GM12874 (cell line): ENCODE results near the gene ENO2.

Experiments used
- TF ChIP-seq, protein P1 (sequence below): IDR thresholded peaks from 2 replicates; pipeline ENCODE4 v1.5.1; 2011; ENCODE audit warnings: low read depth, mild to moderate bottlenecking, control low read depth, low read length, moderate library complexity; ENCODE audit not compliant: insufficient read depth

The ENO2 gene

DNA sequence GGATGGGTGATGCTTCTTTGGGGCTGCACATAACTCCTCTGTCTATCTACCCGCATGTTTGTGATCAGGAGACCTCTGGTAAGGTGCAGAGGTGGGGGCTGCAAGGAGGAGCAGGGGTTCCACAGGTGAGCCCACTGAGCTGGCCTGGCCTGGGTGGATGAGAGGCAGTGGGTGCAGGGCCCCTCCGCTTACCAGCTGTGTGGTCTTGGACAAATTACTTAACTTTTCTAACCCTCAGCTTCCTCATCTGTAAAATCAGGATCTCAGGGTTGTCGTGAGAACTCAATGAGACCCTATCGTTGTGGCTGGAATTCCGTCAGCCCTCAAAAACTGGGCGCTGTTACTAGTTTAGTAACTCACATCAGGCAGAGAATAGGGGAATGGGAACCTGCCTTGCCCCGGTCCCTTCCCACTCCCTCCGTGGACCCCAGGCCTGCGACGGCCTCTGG lies 44.3 kb downstream of the ENO2 start:
- TF ChIP-seq, protein P1, sequence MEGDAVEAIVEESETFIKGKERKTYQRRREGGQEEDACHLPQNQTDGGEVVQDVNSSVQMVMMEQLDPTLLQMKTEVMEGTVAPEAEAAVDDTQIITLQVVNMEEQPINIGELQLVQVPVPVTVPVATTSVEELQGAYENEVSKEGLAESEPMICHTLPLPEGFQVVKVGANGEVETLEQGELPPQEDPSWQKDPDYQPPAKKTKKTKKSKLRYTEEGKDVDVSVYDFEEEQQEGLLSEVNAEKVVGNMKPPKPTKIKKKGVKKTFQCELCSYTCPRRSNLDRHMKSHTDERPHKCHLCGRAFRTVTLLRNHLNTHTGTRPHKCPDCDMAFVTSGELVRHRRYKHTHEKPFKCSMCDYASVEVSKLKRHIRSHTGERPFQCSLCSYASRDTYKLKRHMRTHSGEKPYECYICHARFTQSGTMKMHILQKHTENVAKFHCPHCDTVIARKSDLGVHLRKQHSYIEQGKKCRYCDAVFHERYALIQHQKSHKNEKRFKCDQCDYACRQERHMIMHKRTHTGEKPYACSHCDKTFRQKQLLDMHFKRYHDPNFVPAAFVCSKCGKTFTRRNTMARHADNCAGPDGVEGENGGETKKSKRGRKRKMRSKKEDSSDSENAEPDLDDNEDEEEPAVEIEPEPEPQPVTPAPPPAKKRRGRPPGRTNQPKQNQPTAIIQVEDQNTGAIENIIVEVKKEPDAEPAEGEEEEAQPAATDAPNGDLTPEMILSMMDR: no peak

DNA sequence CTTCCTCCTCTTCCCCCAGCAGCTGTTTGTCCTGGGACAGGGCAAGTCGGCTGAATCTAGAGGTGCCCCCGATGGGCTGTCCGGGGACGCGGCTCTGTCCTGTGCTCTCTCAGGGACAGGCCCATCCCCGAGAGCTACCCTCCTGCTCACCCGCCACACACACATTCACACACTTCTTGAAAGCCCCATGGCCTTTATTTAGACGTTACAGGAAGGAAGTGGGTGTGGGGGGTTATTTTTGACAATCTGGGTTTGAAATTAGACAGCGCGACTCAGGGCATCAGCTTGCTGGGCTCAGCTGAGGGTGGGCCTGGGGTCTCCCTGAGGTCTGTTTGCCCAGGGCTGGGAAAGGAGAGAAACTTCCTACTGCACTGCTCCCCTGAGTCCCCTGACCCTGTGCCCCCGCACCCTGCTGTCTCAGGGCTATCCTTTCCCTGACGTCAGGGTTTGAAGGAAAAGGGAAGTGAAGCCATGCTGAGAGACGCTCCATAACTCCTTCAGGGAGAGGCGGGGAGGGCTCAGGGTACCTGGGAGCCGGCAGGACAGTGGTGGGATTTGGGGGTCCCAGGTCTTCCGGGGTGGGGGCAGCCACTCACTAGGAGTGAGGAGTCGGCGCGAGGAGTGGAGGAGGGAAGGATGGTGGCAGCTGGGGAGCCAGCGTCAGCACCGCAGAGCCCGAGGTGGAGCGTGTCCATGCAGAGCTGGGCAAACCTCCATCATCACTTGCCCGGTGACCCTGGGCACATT lies 44.9 kb downstream of the ENO2 start:
- TF ChIP-seq, protein P1: no peak

DNA sequence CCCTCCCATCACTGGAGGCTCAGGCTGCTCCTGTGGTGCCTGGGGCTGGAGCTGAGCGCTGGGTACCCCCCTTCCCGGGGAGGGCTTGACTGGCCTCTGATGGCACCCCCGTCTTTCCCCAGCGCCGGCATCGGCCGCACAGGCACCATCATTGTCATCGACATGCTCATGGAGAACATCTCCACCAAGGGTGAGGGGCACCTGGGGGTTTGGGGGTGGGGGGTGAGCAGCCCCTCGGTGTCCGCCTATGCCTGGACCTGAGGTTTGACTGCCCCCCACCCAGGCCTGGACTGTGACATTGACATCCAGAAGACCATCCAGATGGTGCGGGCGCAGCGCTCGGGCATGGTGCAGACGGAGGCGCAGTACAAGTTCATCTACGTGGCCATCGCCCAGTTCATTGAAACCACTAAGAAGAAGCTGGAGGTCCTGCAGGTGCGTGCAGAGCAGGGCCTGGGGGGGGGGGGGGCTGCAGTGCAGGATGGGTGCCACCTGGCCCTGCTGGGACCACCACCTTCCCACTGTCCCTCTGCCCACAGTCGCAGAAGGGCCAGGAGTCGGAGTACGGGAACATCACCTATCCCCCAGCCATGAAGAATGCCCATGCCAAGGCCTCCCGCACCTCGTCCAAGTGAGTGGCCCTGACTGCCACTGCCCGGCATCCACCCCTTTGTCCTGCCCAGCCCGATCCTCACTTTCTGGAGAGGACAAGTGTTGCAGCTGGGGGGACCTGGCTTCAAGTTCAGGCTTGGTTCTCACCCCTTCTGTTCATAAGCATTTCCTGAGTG lies 45.6 kb downstream of the ENO2 start:
- TF ChIP-seq, protein P1: no peak

DNA sequence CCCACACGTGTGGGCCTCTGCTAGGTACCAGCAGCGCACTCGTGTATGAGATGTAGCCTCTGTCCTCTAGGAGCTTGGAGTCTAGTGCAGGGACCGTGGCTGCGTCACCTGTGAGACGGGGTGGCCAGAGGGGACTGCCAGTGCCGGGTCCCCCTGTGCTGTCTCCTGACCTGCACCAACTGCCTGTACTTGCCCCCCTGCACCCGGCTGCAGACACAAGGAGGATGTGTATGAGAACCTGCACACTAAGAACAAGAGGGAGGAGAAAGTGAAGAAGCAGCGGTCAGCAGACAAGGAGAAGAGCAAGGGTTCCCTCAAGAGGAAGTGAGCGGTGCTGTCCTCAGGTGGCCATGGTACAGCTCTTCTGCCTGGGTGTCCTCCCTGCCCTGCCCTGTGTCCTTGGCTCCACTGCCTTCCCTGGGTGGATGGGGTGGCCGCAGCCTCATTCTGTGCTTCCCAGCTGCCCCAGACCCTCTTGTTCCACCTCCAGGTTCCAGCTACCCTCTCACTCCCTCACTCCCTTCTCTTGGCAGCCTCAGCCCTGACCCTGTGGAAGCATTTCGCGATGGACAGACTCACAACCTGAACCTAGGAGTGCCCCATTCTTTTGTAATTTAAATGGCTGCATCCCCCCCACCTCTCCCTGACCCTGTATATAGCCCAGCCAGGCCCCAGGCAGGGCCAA lies 46.4 kb downstream of the ENO2 start:
- TF ChIP-seq, protein P1: peak; percentile 48

DNA sequence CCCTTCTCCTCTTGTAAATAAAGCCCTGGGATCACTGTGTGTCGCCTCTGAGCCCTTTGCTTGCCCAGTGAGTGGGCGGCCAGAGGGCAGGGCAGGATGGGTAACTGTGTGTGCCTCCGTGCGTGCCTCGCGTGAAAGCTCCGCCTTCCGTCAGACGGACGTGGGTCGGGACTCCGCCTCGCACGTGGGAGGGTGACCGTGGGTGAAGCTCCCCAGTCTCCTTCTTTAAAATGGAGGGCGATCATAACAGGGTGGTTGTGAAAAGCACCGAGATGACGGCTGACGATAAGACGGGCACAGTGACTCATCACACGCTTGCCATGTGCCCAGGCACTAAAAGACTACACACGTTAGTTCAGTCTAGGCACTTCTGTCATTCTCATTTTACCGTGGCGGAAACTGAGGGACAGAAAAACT lies 46.9 kb downstream of the ENO2 start:
- TF ChIP-seq, protein P1: no peak

DNA sequence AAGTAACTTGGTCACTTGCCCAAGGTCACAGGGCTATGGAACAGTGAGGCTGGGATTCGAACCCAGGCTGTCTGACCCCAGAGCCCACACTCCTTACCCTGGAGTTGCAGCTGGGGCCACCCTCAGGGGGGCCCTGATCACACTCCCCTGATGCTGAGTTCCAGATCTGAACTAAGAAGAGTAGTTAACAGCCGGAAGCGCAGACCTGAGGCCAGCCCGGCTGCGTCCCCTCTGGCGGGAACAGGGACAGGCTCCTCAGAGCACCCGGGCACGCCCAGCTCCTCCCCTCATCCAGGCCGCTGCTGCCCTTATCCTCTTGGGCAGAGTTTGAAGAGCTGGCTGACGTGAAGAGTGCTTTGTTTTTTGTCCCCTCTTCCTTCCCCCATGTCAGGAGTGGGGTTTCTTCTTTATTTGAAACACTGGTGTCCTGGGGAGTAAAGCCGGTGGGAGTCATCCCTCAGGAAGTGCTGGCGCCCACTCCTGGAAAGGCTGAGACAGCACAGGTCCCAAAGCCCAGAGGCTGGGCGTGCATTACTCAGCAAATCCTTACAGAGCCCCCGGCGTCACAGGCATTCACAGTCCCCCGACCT lies 47.4 kb downstream of the ENO2 start:
- TF ChIP-seq, protein P1: peak; percentile 23
